Cardiac fibroblast (primary cell): ENCODE measurements around the gene SPSB1.

ENCODE experiments used
- DNase-seq, 2 donors: peaks; one replicate each; pipeline versions ENCODE4 v3.0.0 to v3.0.0-alpha.2; 2010; ENCODE audit warnings: low read depth in 2 of 2
- H3K4me3 ChIP-seq, 2 donors: replicated peaks in 1 of 2; 1 replicate in 1 of 2; 2 replicates in 1 of 2; pipeline ENCODE4 v1.5.1; 2011; ENCODE audit warnings: low read depth in 2 of 2, low read length in 2 of 2, mild to moderate bottlenecking in 2 of 2, moderate library complexity in 1 of 2
- CTCF ChIP-seq: IDR thresholded peaks from one replicate; pipeline ENCODE4 v1.5.1; 2011; ENCODE audit warnings: low read depth, mild to moderate bottlenecking, low read length, inconsistent platforms

Gene SPSB1

GRCh38 chr1:9307303-9307702, 14.6 kb downstream of the SPSB1 start:
- no peak for TF ChIP-seq CTCF
- H3K4me3 ChIP-seq = no peak overlapping the region
- DNase-seq = no peak

- no peak for TF ChIP-seq CTCF
- no peak for DNase-seq
- no peak overlapping the region for H3K4me3 ChIP-seq
Measured at GRCh38 chr1:9308236-9308785, 15.6 kb downstream of the SPSB1 start.

- no peak overlapping the region for H3K4me3 ChIP-seq
- TF ChIP-seq CTCF = no peak
- DNase-seq = no peak
Measured at GRCh38 chr1:9309080-9309479, 16.4 kb downstream of the SPSB1 start.

GRCh38 chr1:9309991-9310390, 17.3 kb downstream of the SPSB1 start:
- TF ChIP-seq CTCF = no peak
- no peak overlapping the region for H3K4me3 ChIP-seq
- DNase-seq = no peak

DNA sequence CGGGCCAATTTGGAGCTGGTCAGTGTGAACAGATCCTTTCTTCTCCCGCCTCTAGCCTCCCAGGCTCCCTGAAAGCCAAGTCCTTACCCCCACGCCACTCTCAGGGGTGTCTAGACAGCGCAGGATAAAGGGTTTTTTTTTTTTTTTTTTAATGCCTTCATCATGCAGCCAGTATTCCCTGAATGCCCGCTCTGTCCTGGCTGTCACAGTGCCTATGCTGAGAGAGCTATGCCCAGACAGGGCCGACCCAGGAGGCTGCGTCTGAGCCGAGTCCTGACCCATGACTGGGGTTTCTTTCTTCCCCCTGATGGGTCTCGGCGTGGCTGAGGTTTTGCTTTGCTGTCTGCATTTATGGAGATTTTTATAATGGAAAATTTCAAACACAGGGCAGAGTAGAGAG, 18.3 kb downstream of the SPSB1 start:
- H3K4me3 ChIP-seq = no peak overlapping the region
- TF ChIP-seq CTCF = no peak
- DNase-seq = no peak

DNA sequence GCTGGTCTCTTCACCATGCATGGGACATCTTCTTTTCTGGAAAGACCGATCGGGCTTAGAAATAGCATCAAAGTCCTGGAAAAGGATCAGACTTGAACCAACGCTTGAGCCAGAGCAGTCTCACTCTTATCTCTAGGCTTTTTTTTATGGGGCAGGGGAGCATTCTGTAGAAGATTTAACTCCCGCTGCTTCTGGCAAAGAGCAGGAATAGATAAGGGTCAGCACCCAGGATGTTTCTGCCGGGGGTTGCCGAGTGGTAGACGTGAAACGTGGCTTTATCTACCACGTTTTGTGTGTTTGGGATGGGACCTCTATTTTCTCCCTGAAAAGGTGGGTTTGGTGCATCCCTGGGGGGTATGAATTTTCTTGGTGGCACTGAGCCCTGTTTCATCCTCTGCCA, 18.8 kb downstream of the SPSB1 start:
- DNase-seq = no peak
- no peak overlapping the region for H3K4me3 ChIP-seq
- TF ChIP-seq CTCF = no peak

DNA sequence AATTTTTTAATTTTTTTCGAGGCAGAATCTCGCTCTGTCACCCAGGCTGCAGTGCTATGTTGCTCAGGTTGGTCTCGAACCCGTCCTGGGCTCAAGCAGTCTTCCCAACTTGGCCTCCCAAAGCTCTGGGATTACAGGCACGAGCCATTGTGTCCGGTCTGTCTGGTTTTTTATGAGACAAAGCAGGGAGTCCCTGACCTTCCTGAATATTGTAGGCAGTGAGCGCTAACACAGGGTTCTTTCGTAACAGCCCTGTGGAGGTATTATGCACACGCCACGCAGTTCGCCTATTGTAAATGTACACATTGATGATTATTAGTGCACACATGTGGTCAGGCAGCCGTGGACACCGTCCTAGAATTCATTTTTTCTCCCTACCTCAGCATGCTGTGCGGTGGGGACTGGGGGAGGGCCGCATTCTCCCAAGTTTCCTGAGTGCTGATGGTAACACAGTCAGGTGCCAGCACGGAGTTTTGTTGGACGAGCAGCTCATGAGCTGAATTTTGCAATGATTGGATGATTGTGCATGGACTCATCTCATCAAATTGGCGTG, 19.6 kb downstream of the SPSB1 start:
- DNase-seq = no peak
- TF ChIP-seq CTCF = no peak
- no peak overlapping the region for H3K4me3 ChIP-seq
